WTC11 (cell line): ENCODE measurements around the gene ABLIM3. TPM values are rescaled to one million over a fixed set of nuclear protein-coding genes. Genes with fewer than 3 reads are reported as not detected.

ENCODE experiments used
- ATAC-seq: fragments of 200-7000 bp; cut with Tn5 transposase; 2 replicates; pipeline ENCODE4 v1.10.0; 2021; ENCODE audit warnings: mild to moderate bottlenecking, moderate library complexity
- CTCF ChIA-PET: fragments of 300-600 bp; sonication (Branson Sonifier 250); formaldehyde crosslinking; loops from one replicate; lab custom pipeline; 2021; ENCODE audit warnings: antibody characterized with exemption; lab: Charles Lee
- POLR2A ChIA-PET: fragments of 350-600 bp; sonication (Branson Sonifier 250); formaldehyde crosslinking; loops from one replicate; lab custom pipeline; 2021; ENCODE audit warnings: antibody characterized with exemption; lab: Charles Lee
- DNase-seq: peaks from one replicate; pipeline ENCODE4 v3.0.0; 2021; ENCODE audit warnings: low spot score
- H3K27ac Mint-ChIP-seq: 2 replicates; pipeline ENCODE4 v1.8.0; 2021; ENCODE audit warnings: mixed read lengths
- H3K27me3 Mint-ChIP-seq: 2 replicates; pipeline ENCODE4 v1.8.0; 2021; ENCODE audit warnings: low read depth, mild to moderate bottlenecking, moderate library complexity, mixed read lengths
- H3K36me3 Mint-ChIP-seq: 2 replicates; pipeline ENCODE4 v1.8.0; 2021; ENCODE audit warnings: mixed read lengths
- H3K4me1 Mint-ChIP-seq: 2 replicates; pipeline ENCODE4 v1.8.0; 2022; ENCODE audit warnings: mixed read lengths
- H3K4me3 Mint-ChIP-seq: 2 replicates; pipeline ENCODE4 v1.8.0; 2021; ENCODE audit warnings: mild to moderate bottlenecking, moderate library complexity, mixed read lengths
- H3K9me3 Mint-ChIP-seq: 2 replicates; pipeline ENCODE4 v1.8.0; 2021; ENCODE audit warnings: mixed read lengths
- ARID4B ChIP-seq: sonication (generic); formaldehyde crosslinking; IDR thresholded peaks from 2 replicates; pipeline ENCODE4 v1.8.0; 2023; ENCODE audit warnings: missing genetic modification reagents, mild to moderate bottlenecking, borderline replicate concordance
- ATF1 ChIP-seq: sonication (generic); formaldehyde crosslinking; IDR thresholded peaks from 2 replicates; pipeline ENCODE4 v1.8.1; 2023; ENCODE audit warnings: mild to moderate bottlenecking, moderate library complexity, missing genetic modification reagents
- ATF3 ChIP-seq: sonication (generic); formaldehyde crosslinking; conservative IDR thresholded peaks from 2 replicates; pipeline ENCODE4 v1.8.1; 2022; ENCODE audit warnings: mild to moderate bottlenecking, missing genetic modification reagents
- E2F4 ChIP-seq: sonication (generic); formaldehyde crosslinking; IDR thresholded peaks from 2 replicates; pipeline ENCODE4 v1.8.1; 2022; ENCODE audit warnings: low read depth, mild to moderate bottlenecking, moderate library complexity, missing genetic modification reagents, borderline replicate concordance
- ESRRA ChIP-seq: sonication (generic); formaldehyde crosslinking; IDR thresholded peaks from 2 replicates; pipeline ENCODE4 v1.8.1; 2022; ENCODE audit warnings: mild to moderate bottlenecking, missing genetic modification reagents, borderline replicate concordance
- FOXK1 ChIP-seq: sonication (generic); formaldehyde crosslinking; IDR thresholded peaks from 2 replicates; pipeline ENCODE4 v1.8.0; 2022; ENCODE audit warnings: mild to moderate bottlenecking, moderate library complexity, missing genetic modification reagents
- FOXP4 ChIP-seq: sonication (generic); formaldehyde crosslinking; IDR thresholded peaks from 2 replicates; pipeline ENCODE4 v1.8.0; 2022; ENCODE audit warnings: mild to moderate bottlenecking, missing genetic modification reagents
- MAX ChIP-seq: sonication (generic); formaldehyde crosslinking; IDR thresholded peaks from 2 replicates; pipeline ENCODE4 v1.8.0; 2022; ENCODE audit warnings: mild to moderate bottlenecking, missing genetic modification reagents
- MYBL2 ChIP-seq: sonication (generic); formaldehyde crosslinking; IDR thresholded peaks from 2 replicates; pipeline ENCODE4 v1.8.1; 2023; ENCODE audit warnings: mild to moderate bottlenecking, moderate library complexity, missing genetic modification reagents
- NR1H2 ChIP-seq: sonication (generic); formaldehyde crosslinking; IDR thresholded peaks from 2 replicates; pipeline ENCODE4 v1.9.0; 2021; ENCODE audit warnings: mild to moderate bottlenecking, moderate library complexity, missing genetic modification reagents
- SMAD4 ChIP-seq: sonication (generic); formaldehyde crosslinking; IDR thresholded peaks from 2 replicates; pipeline ENCODE4 v1.8.0; 2022; ENCODE audit warnings: mild to moderate bottlenecking, missing genetic modification reagents
- STAT6 ChIP-seq: sonication (generic); formaldehyde crosslinking; conservative IDR thresholded peaks from 2 replicates; pipeline ENCODE4 v1.8.1; 2023; ENCODE audit warnings: mild to moderate bottlenecking, low read depth, missing genetic modification reagents, moderate library complexity
- TEAD4 ChIP-seq: sonication (generic); formaldehyde crosslinking; IDR thresholded peaks from 2 replicates; pipeline ENCODE4 v1.8.0; 2022; ENCODE audit warnings: mild to moderate bottlenecking, missing genetic modification reagents
- ZMAT4 ChIP-seq: fragments of 250-450 bp; sonication (Bioruptor Pico); IDR thresholded peaks from 2 replicates; pipeline ENCODE4 v1.9.0; 2021; ENCODE audit warnings: mild to moderate bottlenecking
- ZNF138 ChIP-seq: sonication (generic); formaldehyde crosslinking; conservative IDR thresholded peaks from 2 replicates; pipeline ENCODE4 v1.8.1; 2022; ENCODE audit warnings: mild to moderate bottlenecking, moderate library complexity, missing genetic modification reagents
- ZNF232 ChIP-seq: sonication (generic); formaldehyde crosslinking; IDR thresholded peaks from 2 replicates; pipeline ENCODE4 v1.8.0; 2022; ENCODE audit warnings: mild to moderate bottlenecking, missing genetic modification reagents
- ZNF263 ChIP-seq: sonication (generic); formaldehyde crosslinking; IDR thresholded peaks from 2 replicates; pipeline ENCODE4 v1.8.1; 2022; ENCODE audit warnings: low read depth, mild to moderate bottlenecking, moderate library complexity, missing genetic modification reagents
- ZNF396 ChIP-seq: fragments of 250-450 bp; sonication (Bioruptor Pico); IDR thresholded peaks from 2 replicates; pipeline ENCODE4 v1.8.0; 2021; ENCODE audit warnings: mild to moderate bottlenecking, moderate library complexity, borderline replicate concordance
- ZNF416 ChIP-seq: fragments of 250-450 bp; sonication (Bioruptor Pico); IDR thresholded peaks from 2 replicates; pipeline ENCODE4 v1.9.0; 2021; ENCODE audit warnings: mild to moderate bottlenecking, inconsistent platforms
- ZNF423 ChIP-seq: fragments of 250-450 bp; sonication (Bioruptor Pico); IDR thresholded peaks from 2 replicates; pipeline ENCODE4 v2.1.2; 2022; ENCODE audit warnings: mild to moderate bottlenecking, moderate library complexity
- total RNA-seq: library from RNA; stranded (reverse); gene quantifications from 3 replicates; pipeline ENCODE4 v1.2.3, GENCODE V29; 2021

The ABLIM3 gene
- total RNA-seq, 1 experiment from 2014 or later: 0.33 TPM

GRCh38 chr5:149217096-149217802 is 76.0 kb downstream of the ABLIM3 start:
- H3K27me3 Mint-ChIP-seq: no peaks in the 10 kb centered on the region; the same call in 1 of the 2 replicates
- no peaks in the 10 kb centered on the region for H3K4me1 Mint-ChIP-seq
- no peak for TF ChIP-seq MYBL2
- no peak for TF ChIP-seq ZNF263 (CRISPR knock-in tag)
- TF ChIP-seq ZMAT4: no peak
- TF ChIP-seq ZNF416 (CRISPR knock-in tag): no peak
- TF ChIP-seq NR1H2 (CRISPR knock-in tag): no peak
- TF ChIP-seq ESRRA (CRISPR knock-in tag): no peak
- TF ChIP-seq FOXK1: no peak
- no peak for TF ChIP-seq ZNF232 (CRISPR knock-in tag)
- TF ChIP-seq E2F4 (CRISPR knock-in tag): no peak
- TF ChIP-seq ZNF138 (CRISPR knock-in tag): no peak
- TF ChIP-seq FOXP4: no peak
- TF ChIP-seq SMAD4: no peak
- no peak for TF ChIP-seq ATF1 (CRISPR knock-in tag)
- no peak for TF ChIP-seq ZNF423 (CRISPR knock-in tag)
- no peak for TF ChIP-seq STAT6 (CRISPR knock-in tag)
- no peak for TF ChIP-seq ZNF396 (CRISPR knock-in tag)
- TF ChIP-seq ATF3 (CRISPR knock-in tag): no peak
- no peak overlapping the region for H3K4me3 Mint-ChIP-seq
- H3K27ac Mint-ChIP-seq: no peak overlapping the region
- no peaks in the 10 kb centered on the region for H3K9me3 Mint-ChIP-seq
- ChIA-PET CTCF (interaction anchor here (0.8 to 1.5 kb wide), 2 partner anchors 11 to 13 kb away, joined by 3 to 4 read pairs; no protein-coding TSS in a partner anchor), POLR2A (no interaction called here)
- no peak for DNase-seq
- H3K36me3 Mint-ChIP-seq: no peaks in the 10 kb centered on the region
- ATAC-seq: no peak

- DNase-seq (no peak), ATAC-seq (no peak)
- no peaks in the 10 kb centered on the region for H3K36me3 Mint-ChIP-seq
- no peak overlapping the region for H3K4me3 Mint-ChIP-seq
- TF ChIP-seq ZNF396 (CRISPR knock-in tag) (no peak), TEAD4 (CRISPR knock-in tag) (no peak), ARID4B (CRISPR knock-in tag) (no peak), MAX (CRISPR knock-in tag) (no peak)
- H3K27me3 Mint-ChIP-seq: no peaks in the 10 kb centered on the region; the same call in 1 of the 2 replicates
- no peak overlapping the region for H3K27ac Mint-ChIP-seq
- POLR2A ChIA-PET: no interaction called here
- H3K4me1 Mint-ChIP-seq: no peaks in the 10 kb centered on the region
- H3K9me3 Mint-ChIP-seq: no peaks in the 10 kb centered on the region
- CTCF ChIA-PET: interaction anchor here (0.8 to 1.5 kb wide), 2 partner anchors 11 to 12 kb away, joined by 3 to 4 read pairs; no protein-coding TSS in a partner anchor
Measured at GRCh38 chr5:149217803-149218155, 76.5 kb downstream of the ABLIM3 start.
